ENCODE results near the gene UBXN6.
A peak's percentile ranks its signal among the peaks of the same experiment; 100 is the strongest.

The UBXN6 gene

DNA sequence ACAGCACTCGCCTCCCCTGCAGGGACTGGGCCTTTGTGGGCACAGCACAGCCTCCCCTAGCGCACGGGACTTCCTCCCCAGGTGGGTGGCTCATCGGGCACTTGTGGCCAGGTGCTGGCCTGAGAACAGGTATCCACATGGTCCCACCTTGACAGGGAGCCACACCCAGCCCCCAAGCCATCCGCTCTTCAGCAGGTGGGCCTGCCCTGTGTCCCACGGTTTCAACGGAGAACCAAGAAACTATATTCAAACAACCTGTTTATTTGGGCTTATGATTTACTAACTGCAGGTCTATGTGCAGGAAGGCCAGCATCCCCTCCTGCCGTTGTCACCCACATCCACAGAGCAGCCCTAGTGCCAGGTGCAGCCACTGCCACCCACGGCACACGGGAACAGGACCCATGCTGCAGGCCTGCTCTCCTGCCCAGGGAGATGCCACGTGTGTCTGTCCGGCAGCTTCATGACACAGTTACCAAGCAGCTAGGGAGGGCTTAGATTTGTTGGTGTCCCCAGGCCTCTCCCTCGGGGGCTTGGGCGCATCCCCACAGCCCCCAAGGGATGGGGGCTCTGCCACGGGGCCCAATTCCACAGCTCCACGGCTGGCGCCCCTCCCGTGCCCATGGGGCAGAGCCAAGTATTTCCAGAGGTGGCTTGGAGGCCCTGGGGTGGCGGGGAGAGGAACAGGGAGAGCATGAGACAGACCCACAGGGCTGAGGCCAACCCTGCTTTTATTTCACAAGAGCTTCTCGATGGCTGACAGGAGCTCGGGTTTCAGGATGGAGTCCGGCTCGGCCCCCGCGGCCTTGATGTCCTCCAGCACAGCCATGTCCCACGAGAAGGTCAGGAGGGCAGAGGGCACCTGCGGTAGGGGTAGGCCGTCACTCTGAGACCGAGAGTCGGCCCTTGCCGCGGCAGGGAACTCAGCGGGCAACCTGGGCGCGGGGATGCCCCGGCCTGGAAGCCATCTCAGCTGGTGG, 12.5 kb downstream of the UBXN6 start:
- no peak for TF ChIP-seq SIN3A (IDR thresholded peaks at IDR 0.05; ENCODE audit: borderline replicate concordance, insufficient read depth, low read length)
- TF ChIP-seq TAF1 (IDR thresholded peaks at IDR 0.05; ENCODE audit: borderline replicate concordance, insufficient read depth, low read length): no peak
- TF ChIP-seq FOXP2 (optimal IDR thresholded peaks at IDR 0.05; ENCODE audit: borderline replicate concordance, extremely low read depth, extremely low read length, insufficient read depth): no peak
- no peak for TF ChIP-seq POLR2AphosphoS5 (IDR thresholded peaks at IDR 0.05; ENCODE audit: low read depth, low read length)
- TF ChIP-seq, protein P1, sequence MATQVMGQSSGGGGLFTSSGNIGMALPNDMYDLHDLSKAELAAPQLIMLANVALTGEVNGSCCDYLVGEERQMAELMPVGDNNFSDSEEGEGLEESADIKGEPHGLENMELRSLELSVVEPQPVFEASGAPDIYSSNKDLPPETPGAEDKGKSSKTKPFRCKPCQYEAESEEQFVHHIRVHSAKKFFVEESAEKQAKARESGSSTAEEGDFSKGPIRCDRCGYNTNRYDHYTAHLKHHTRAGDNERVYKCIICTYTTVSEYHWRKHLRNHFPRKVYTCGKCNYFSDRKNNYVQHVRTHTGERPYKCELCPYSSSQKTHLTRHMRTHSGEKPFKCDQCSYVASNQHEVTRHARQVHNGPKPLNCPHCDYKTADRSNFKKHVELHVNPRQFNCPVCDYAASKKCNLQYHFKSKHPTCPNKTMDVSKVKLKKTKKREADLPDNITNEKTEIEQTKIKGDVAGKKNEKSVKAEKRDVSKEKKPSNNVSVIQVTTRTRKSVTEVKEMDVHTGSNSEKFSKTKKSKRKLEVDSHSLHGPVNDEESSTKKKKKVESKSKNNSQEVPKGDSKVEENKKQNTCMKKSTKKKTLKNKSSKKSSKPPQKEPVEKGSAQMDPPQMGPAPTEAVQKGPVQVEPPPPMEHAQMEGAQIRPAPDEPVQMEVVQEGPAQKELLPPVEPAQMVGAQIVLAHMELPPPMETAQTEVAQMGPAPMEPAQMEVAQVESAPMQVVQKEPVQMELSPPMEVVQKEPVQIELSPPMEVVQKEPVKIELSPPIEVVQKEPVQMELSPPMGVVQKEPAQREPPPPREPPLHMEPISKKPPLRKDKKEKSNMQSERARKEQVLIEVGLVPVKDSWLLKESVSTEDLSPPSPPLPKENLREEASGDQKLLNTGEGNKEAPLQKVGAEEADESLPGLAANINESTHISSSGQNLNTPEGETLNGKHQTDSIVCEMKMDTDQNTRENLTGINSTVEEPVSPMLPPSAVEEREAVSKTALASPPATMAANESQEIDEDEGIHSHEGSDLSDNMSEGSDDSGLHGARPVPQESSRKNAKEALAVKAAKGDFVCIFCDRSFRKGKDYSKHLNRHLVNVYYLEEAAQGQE (IDR thresholded peaks at IDR 0.05; ENCODE audit: insufficient read depth in 1 of 2, low read depth in 2 of 2, low read length in 2 of 2): no peak

- TF ChIP-seq, protein P1 (IDR thresholded peaks at IDR 0.05; ENCODE audit: insufficient read depth in 1 of 2, low read depth in 2 of 2, low read length in 2 of 2): no peak
- TF ChIP-seq POLR2AphosphoS5 (IDR thresholded peaks at IDR 0.05; ENCODE audit: low read depth, low read length) (no peak; the same call in 1 of the 2 replicates), FOXP2 (optimal IDR thresholded peaks at IDR 0.05; ENCODE audit: borderline replicate concordance, extremely low read depth, extremely low read length, insufficient read depth) (no peak), SIN3A (IDR thresholded peaks at IDR 0.05; ENCODE audit: borderline replicate concordance, insufficient read depth, low read length) (no peak), TAF1 (IDR thresholded peaks at IDR 0.05; ENCODE audit: borderline replicate concordance, insufficient read depth, low read length) (no peak)
These were observed 13.4 kb downstream of the UBXN6 start for GRCh38 chr19:4443966-4444764.

GRCh38 chr19:4443188-4443587, 14.4 kb downstream of the UBXN6 start:
- TF ChIP-seq SIN3A (IDR thresholded peaks at IDR 0.05; ENCODE audit: borderline replicate concordance, insufficient read depth, low read length) (no peak), FOXP2 (optimal IDR thresholded peaks at IDR 0.05; ENCODE audit: borderline replicate concordance, extremely low read depth, extremely low read length, insufficient read depth) (no peak), TAF1 (IDR thresholded peaks at IDR 0.05; ENCODE audit: borderline replicate concordance, insufficient read depth, low read length) (no peak), POLR2AphosphoS5 (IDR thresholded peaks at IDR 0.05; ENCODE audit: low read depth, low read length) (no peak)
- TF ChIP-seq, protein P1 (IDR thresholded peaks at IDR 0.05; ENCODE audit: insufficient read depth in 1 of 2, low read depth in 2 of 2, low read length in 2 of 2): no peak

- TF ChIP-seq TAF1 (IDR thresholded peaks at IDR 0.05; ENCODE audit: borderline replicate concordance, insufficient read depth, low read length): no peak
- 0 out of 2 replicates have a peak, but pooled peaks have one; percentile 7 for TF ChIP-seq POLR2AphosphoS5 (IDR thresholded peaks at IDR 0.05; ENCODE audit: low read depth, low read length)
These were observed 14.8 kb downstream of the UBXN6 start for GRCh38 chr19:4442819-4443146.

DNA sequence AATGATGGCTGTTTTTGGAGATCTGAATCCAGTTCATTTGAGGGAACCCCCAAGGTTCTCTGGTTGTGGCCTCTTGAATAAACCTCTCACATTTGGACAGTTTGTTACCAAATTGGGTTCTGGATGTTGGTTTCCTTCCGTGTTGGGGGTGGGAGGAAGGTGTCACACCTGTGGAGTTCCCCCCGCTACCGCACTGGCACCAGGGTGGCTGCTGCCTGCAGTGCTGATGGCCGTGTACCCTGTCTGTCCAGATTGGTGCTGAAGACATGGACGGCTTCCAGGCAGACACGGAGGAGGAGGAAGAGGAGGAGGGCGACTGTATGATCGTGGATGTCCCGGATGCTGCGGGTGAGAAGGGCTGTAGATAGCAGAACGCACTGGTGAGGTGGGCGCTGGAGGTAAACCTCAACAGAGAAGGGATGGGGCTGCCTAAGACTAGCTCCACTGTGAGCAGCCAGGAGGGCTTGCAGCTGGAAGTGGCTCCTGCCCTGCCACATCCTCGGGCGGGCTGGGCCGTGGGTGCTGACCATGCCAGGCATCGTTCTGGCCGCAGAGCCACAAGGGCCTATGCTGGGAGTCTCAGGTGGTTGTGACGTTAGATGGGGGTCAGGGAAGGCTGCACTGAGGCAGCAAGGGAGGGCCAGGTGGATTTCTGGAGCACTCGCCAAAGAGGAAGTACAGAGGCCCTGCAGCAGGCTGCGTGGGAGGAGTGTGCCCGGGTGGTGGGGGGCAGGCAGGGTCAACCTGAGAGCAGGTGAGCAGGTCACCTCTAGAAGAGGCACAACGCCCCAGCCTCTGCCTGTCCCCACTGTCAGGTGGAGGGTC, 15.4 kb downstream of the UBXN6 start:
- TF ChIP-seq SIN3A (IDR thresholded peaks at IDR 0.05; ENCODE audit: borderline replicate concordance, insufficient read depth, low read length) (no peak), POLR2AphosphoS5 (IDR thresholded peaks at IDR 0.05; ENCODE audit: low read depth, low read length) (peak; percentile 36; the same call in 1 of the 2 replicates)
